Mesodermal cell (in vitro differentiated cells): ENCODE data around the gene ZNF224.

Source experiments
- H3K27ac ChIP-seq: 2 replicates; pipeline ENCODE4 v1.7.0; 2013; ENCODE audit warnings: mild to moderate bottlenecking, low read depth, low read length, moderate library complexity; ENCODE audit not compliant: severe bottlenecking
- H3K36me3 ChIP-seq: 2 replicates; pipeline ENCODE4 v1.7.1; 2013; ENCODE audit warnings: mild to moderate bottlenecking, low read length, moderate library complexity; ENCODE audit not compliant: control insufficient read depth, insufficient read depth
- H3K4me1 ChIP-seq: one replicate; pipeline ENCODE4 v1.7.1; 2013; ENCODE audit warnings: mild to moderate bottlenecking, low read length; ENCODE audit not compliant: insufficient read depth, control insufficient read depth, poor library complexity, severe bottlenecking
- H3K4me3 ChIP-seq: 2 replicates; pipeline ENCODE4 v1.7.0; 2013; ENCODE audit warnings: low read length, control low read depth, mild to moderate bottlenecking; ENCODE audit not compliant: insufficient read depth, poor library complexity, severe bottlenecking; ENCODE audit errors: extremely low read depth
- H3K9me3 ChIP-seq: 2 replicates; pipeline ENCODE4 v1.7.1; 2013; ENCODE audit warnings: mild to moderate bottlenecking, low read length, moderate library complexity; ENCODE audit not compliant: control insufficient read depth
- WGBS, 2 experiments: methylation state at CpG; one replicate each; pipeline ENCODE4 v1.1.5; 2013; ENCODE audit warnings: missing lambda C conversion rate in 2 of 2; ENCODE audit not compliant: insufficient coverage in 2 of 2; 5-methylcytosine and 5-hydroxymethylcytosine counted together

The ZNF224 gene

GRCh38 chr19:44131955-44132354 is 37.8 kb downstream of the ZNF224 start:
- no peak overlapping the region for H3K27ac ChIP-seq
- H3K4me3 ChIP-seq, result no peak overlapping the region
- WGBS, 2 experiments, result 80 to 100% methylated on average over 1 to 2 of the region's 5 CpGs
- H3K9me3 ChIP-seq, result peaks cover 7% of the 10 kb centered on the region
- peaks cover 50% of the 10 kb centered on the region for H3K36me3 ChIP-seq
- no peaks in the 10 kb centered on the region for H3K4me1 ChIP-seq

GRCh38 chr19:44141191-44142058 is 47.3 kb downstream of the ZNF224 start, which contains the start of gene ZNF234:
TSS of gene ZNF234 (plus strand) at chr19:44141554. CDS start at chr19:44144633, 3,079 bp downstream.
- Histone ChIP-seq H3K36me3 (peaks cover 17% of the 10 kb centered on the region), H3K4me1 (peaks cover 3% of the 10 kb centered on the region), H3K27ac (peak within 1 kb of the TSS; percentile 53), H3K4me3 (peak within 1 kb of the TSS; percentile 96), H3K9me3 (no peaks in the 10 kb centered on the region)
- 1% methylated on average over 34 to 42 of the region's 52 CpGs for WGBS, 2 experiments

GRCh38 chr19:44142059-44142433 is 47.9 kb downstream of the ZNF224 start:
- Histone ChIP-seq H3K36me3 (peaks cover 20% of the 10 kb centered on the region), H3K4me1 (peaks cover 3% of the 10 kb centered on the region), H3K27ac (no peak overlapping the region), H3K4me3 (peak overlapping the region; percentile 96), H3K9me3 (no peaks in the 10 kb centered on the region)
- WGBS, 2 experiments, result 3 to 10% methylated on average over 8 to 10 of the region's 13 CpGs

- H3K27ac ChIP-seq, result no peak overlapping the region
- H3K4me3 ChIP-seq, result no peak overlapping the region
- WGBS, 2 experiments, result 100% methylated on average over 1 to 3 of the region's 4 CpGs
- peaks cover 5% of the 10 kb centered on the region for H3K9me3 ChIP-seq
- H3K36me3 ChIP-seq, result peaks cover 85% of the 10 kb centered on the region
- H3K4me1 ChIP-seq, result no peaks in the 10 kb centered on the region
These were observed 55.6 kb downstream of the ZNF224 start for GRCh38 chr19:44149776-44150175.

GRCh38 chr19:44151491-44151890 is 57.3 kb downstream of the ZNF224 start:
- Histone ChIP-seq H3K27ac (no peak overlapping the region), H3K4me1 (no peaks in the 10 kb centered on the region), H3K4me3 (no peak overlapping the region), H3K36me3 (peaks cover 88% of the 10 kb centered on the region), H3K9me3 (peaks cover 13% of the 10 kb centered on the region)
- 90 to 94% methylated on average over 4 of the region's 5 CpGs for WGBS, 2 experiments

- Histone ChIP-seq H3K4me3 (no peak overlapping the region), H3K36me3 (peaks cover 68% of the 10 kb centered on the region), H3K4me1 (no peaks in the 10 kb centered on the region), H3K27ac (no peak overlapping the region), H3K9me3 (peaks cover 34% of the 10 kb centered on the region)
- WGBS, 2 experiments, result no CpG with 5 or more reads among the region's 2 CpGs
These were observed 62.3 kb downstream of the ZNF224 start for GRCh38 chr19:44156475-44156874.
